Skeletal muscle satellite cell (primary cell): Measurements from ENCODE around the gene CTCFL.

Source experiments
- H3K27me3 ChIP-seq: 2 replicates; pipeline ENCODE4 v1.7.0; 2013; ENCODE audit warnings: low read length; ENCODE audit not compliant: control insufficient read depth, insufficient read depth
- H3K36me3 ChIP-seq: 2 replicates; pipeline ENCODE4 v1.7.0; 2013; ENCODE audit warnings: mild to moderate bottlenecking, control low read depth, low read length; ENCODE audit not compliant: insufficient read depth
- H3K4me1 ChIP-seq: 2 replicates; pipeline ENCODE4 v1.7.0; 2013; ENCODE audit warnings: low read length; ENCODE audit not compliant: control insufficient read depth, insufficient read depth
- H3K4me2 ChIP-seq: 2 replicates; pipeline ENCODE4 v1.7.0; 2013; ENCODE audit warnings: mild to moderate bottlenecking, low read length
- H3K4me3 ChIP-seq: 2 replicates; pipeline ENCODE4 v1.7.0; 2013; ENCODE audit warnings: low read length
- H3K9ac ChIP-seq: 2 replicates; pipeline ENCODE4 v1.7.0; 2013; ENCODE audit warnings: mild to moderate bottlenecking, low read depth, low read length, moderate library complexity
- H3K9me3 ChIP-seq: replicated peaks from 2 replicates; pipeline ENCODE4 v1.7.0; 2013; ENCODE audit warnings: mild to moderate bottlenecking, control low read depth, low read length

The CTCFL gene

GRCh38 chr20:57464642-57465211 is 60.2 kb downstream of the CTCFL start:
- Histone ChIP-seq H3K4me1 (no peaks in the 10 kb centered on the region), H3K9ac (no peak overlapping the region), H3K36me3 (no peaks in the 10 kb centered on the region), H3K4me3 (no peak overlapping the region), H3K4me2 (no peak overlapping the region), H3K27me3 (peaks cover 69% of the 10 kb centered on the region), H3K9me3 (no peaks in the 10 kb centered on the region)

GRCh38 chr20:57462781-57463180 is 62.2 kb downstream of the CTCFL start:
- H3K4me1 ChIP-seq, result no peaks in the 10 kb centered on the region
- H3K9ac ChIP-seq, result no peak overlapping the region
- no peak overlapping the region for H3K4me2 ChIP-seq
- peaks cover 69% of the 10 kb centered on the region for H3K27me3 ChIP-seq
- no peak overlapping the region for H3K4me3 ChIP-seq
- no peaks in the 10 kb centered on the region for H3K9me3 ChIP-seq
- H3K36me3 ChIP-seq, result no peaks in the 10 kb centered on the region

- Histone ChIP-seq H3K36me3 (no peaks in the 10 kb centered on the region), H3K9ac (no peak overlapping the region), H3K27me3 (peaks cover 72% of the 10 kb centered on the region), H3K4me1 (no peaks in the 10 kb centered on the region), H3K9me3 (no peaks in the 10 kb centered on the region), H3K4me3 (no peak overlapping the region), H3K4me2 (no peak overlapping the region)
These were observed 63.2 kb downstream of the CTCFL start for GRCh38 chr20:57461726-57462125.

- Histone ChIP-seq H3K9ac (no peak overlapping the region), H3K4me3 (no peak overlapping the region), H3K27me3 (peaks cover 71% of the 10 kb centered on the region), H3K36me3 (no peaks in the 10 kb centered on the region), H3K9me3 (no peaks in the 10 kb centered on the region), H3K4me1 (no peaks in the 10 kb centered on the region), H3K4me2 (no peak overlapping the region)
These were observed 64.0 kb downstream of the CTCFL start for GRCh38 chr20:57460781-57461465.

GRCh38 chr20:57459897-57460296 is 65.0 kb downstream of the CTCFL start:
- H3K27me3 ChIP-seq, result peaks cover 66% of the 10 kb centered on the region
- H3K4me2 ChIP-seq, result no peak overlapping the region
- H3K36me3 ChIP-seq, result no peaks in the 10 kb centered on the region
- H3K9ac ChIP-seq, result no peak overlapping the region
- H3K4me3 ChIP-seq, result no peak overlapping the region
- H3K9me3 ChIP-seq, result no peaks in the 10 kb centered on the region
- H3K4me1 ChIP-seq, result no peaks in the 10 kb centered on the region

- no peak overlapping the region for H3K4me2 ChIP-seq
- H3K9me3 ChIP-seq, result no peaks in the 10 kb centered on the region
- H3K36me3 ChIP-seq, result no peaks in the 10 kb centered on the region
- no peak overlapping the region for H3K9ac ChIP-seq
- H3K4me1 ChIP-seq, result no peaks in the 10 kb centered on the region
- H3K27me3 ChIP-seq, result peaks cover 66% of the 10 kb centered on the region
- no peak overlapping the region for H3K4me3 ChIP-seq
These were observed 65.7 kb downstream of the CTCFL start for GRCh38 chr20:57459278-57459677.

GRCh38 chr20:57458400-57459160 is 66.4 kb downstream of the CTCFL start:
- H3K4me1 ChIP-seq, result no peaks in the 10 kb centered on the region
- no peaks in the 10 kb centered on the region for H3K36me3 ChIP-seq
- H3K9me3 ChIP-seq, result no peaks in the 10 kb centered on the region
- no peak overlapping the region for H3K4me2 ChIP-seq
- H3K9ac ChIP-seq, result no peak overlapping the region
- peaks cover 66% of the 10 kb centered on the region for H3K27me3 ChIP-seq
- no peak overlapping the region for H3K4me3 ChIP-seq

GRCh38 chr20:57457243-57458095 is 67.5 kb downstream of the CTCFL start:
- Histone ChIP-seq H3K9me3 (no peaks in the 10 kb centered on the region), H3K27me3 (peaks cover 55% of the 10 kb centered on the region), H3K4me2 (no peak overlapping the region), H3K4me3 (no peak overlapping the region), H3K4me1 (no peaks in the 10 kb centered on the region), H3K36me3 (no peaks in the 10 kb centered on the region), H3K9ac (no peak overlapping the region)

GRCh38 chr20:57456116-57456515 is 68.8 kb downstream of the CTCFL start:
- H3K9ac ChIP-seq, result no peak overlapping the region
- no peak overlapping the region for H3K4me3 ChIP-seq
- H3K27me3 ChIP-seq, result peaks cover 60% of the 10 kb centered on the region
- no peaks in the 10 kb centered on the region for H3K36me3 ChIP-seq
- no peaks in the 10 kb centered on the region for H3K4me1 ChIP-seq
- H3K4me2 ChIP-seq, result no peak overlapping the region
- no peaks in the 10 kb centered on the region for H3K9me3 ChIP-seq

- peaks cover 62% of the 10 kb centered on the region for H3K27me3 ChIP-seq
- no peak overlapping the region for H3K4me2 ChIP-seq
- H3K9ac ChIP-seq, result no peak overlapping the region
- H3K4me1 ChIP-seq, result no peaks in the 10 kb centered on the region
- no peaks in the 10 kb centered on the region for H3K36me3 ChIP-seq
- no peak overlapping the region for H3K4me3 ChIP-seq
- no peaks in the 10 kb centered on the region for H3K9me3 ChIP-seq
These were observed 69.6 kb downstream of the CTCFL start for GRCh38 chr20:57455386-57455785.
